Activated naive CD4-positive, alpha-beta T cell treated with anti-CD3 and anti-CD28 coated beads, Interleukin-2, amount 50 U/mL, for 72 hours (primary cell): ENCODE results near the gene RGS4. TPM values are rescaled to one million over a fixed set of nuclear protein-coding genes. Genes with fewer than 3 reads are reported as not detected.

Experiments used
- ATAC-seq, 2 donors: fragments of 150-1000 bp; cut with Tn5 transposase; 2 replicates each; pipeline ENCODE4 v1.10.0; 2021; ENCODE audit warnings: mild to moderate bottlenecking in 2 of 2, moderate library complexity in 2 of 2
- DNase-seq, 2 donors: peaks; one replicate each; pipeline ENCODE4 v3.0.0; 2021 to 2022; ENCODE audit warnings: low spot score in 2 of 2
- H3K27ac Mint-ChIP-seq, 2 donors: one replicate each; pipeline ENCODE4 v1.8.0; 2022; ENCODE audit warnings: mild to moderate bottlenecking in 2 of 2, mixed read lengths in 2 of 2
- H3K36me3 Mint-ChIP-seq, 2 donors: one replicate each; pipeline ENCODE4 v1.8.0; 2022; ENCODE audit warnings: mixed read lengths in 2 of 2
- H3K9me3 Mint-ChIP-seq, 2 donors: one replicate each; pipeline ENCODE4 v1.8.0; 2022; ENCODE audit warnings: mixed read lengths in 2 of 2
- total RNA-seq, 2 donors: library from RNA; stranded (reverse); gene quantifications; one replicate each; pipeline ENCODE4 v1.2.3, GENCODE V29; 2022

RGS4 gene
- total RNA-seq: not detected

DNA sequence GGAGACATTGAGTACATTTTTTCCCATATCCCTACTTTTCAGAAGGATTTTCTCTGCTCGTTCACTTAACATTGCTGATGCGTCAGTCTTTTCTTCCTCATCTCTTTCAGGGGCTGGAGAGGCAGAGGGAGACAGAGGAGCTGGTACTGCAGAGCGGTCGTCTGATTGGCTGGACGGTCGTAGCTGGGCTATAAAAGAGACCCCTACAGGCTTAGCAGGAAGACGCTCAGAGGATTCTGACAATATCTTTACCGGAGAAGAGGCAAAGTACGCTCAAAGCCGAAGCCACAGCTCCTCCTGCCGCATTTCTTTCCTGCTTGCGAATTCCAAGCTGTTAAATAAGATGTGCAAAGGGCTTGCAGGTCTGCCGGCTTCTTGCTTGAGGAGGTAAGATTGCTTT is at the start of gene RGS4:
Gene RGS4 (plus strand): TSS at position 220 of the 400 bp plus-strand sequence. CDS start 124 bp downstream, at position 344.
- Mint-ChIP-seq H3K27ac (no peak within 1 kb of the TSS), H3K9me3 (no peaks in the 10 kb centered on the region), H3K36me3 (no peaks in the 10 kb centered on the region)
- DNase-seq (no peak), ATAC-seq (no peak)

DNA sequence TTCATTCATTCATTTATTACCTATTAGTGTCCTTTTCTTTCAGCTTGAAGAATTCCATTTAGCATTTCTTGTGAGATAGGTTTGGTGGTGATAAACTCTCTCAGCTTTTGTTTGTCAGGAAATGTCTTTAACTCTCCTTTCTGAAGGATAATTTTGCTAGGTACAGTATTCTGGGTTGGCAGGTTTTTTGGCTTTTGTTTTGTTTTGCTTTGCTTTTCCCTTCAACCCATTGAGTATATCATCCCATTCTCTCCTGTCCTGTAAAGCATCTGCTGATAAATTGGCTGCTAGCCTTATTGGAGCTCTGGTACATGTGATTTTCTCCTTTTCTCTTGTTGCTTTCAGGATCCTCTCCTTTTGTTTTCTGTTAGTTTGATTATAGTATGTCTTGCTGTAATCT is 47.0 kb upstream of the RGS4 start:
- peaks cover 0 to 21% of the 10 kb centered on the region in 2 donors for H3K36me3 Mint-ChIP-seq
- ATAC-seq: no peak
- peaks cover 16 to 21% of the 10 kb centered on the region in 2 donors for H3K9me3 Mint-ChIP-seq
- no peak overlapping the region for H3K27ac Mint-ChIP-seq
- DNase-seq: no peak

- ATAC-seq: no peak
- DNase-seq: no peak
- H3K9me3 Mint-ChIP-seq: peaks cover 5 to 11% of the 10 kb centered on the region in 2 donors
- no peak overlapping the region for H3K27ac Mint-ChIP-seq
- peaks cover 0 to 11% of the 10 kb centered on the region in 2 donors for H3K36me3 Mint-ChIP-seq
These were observed 41.6 kb upstream of the RGS4 start for GRCh38 chr1:163027610-163028009.

DNA sequence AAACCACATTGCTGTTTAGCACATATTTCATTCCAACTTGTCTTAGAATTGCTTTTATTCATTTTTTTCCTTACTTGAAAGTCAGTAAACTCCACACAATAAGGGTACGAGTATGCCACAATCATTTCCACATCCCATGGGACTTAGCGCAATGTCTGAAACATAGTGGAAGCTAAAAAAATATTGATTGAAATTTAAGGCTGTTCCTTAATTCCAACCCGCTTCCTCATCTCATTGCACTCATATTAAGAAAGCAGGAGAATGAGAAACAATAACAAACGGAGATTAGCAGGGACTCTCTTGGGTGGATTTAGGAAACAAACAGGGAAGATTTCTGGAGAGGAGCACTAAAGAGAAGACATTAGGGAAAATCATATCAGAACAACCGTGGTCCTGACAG is 39.3 kb upstream of the RGS4 start:
- no peak for DNase-seq
- no peaks in the 10 kb centered on the region for H3K36me3 Mint-ChIP-seq
- ATAC-seq: no peak
- no peak overlapping the region for H3K27ac Mint-ChIP-seq
- H3K9me3 Mint-ChIP-seq: no peaks in the 10 kb centered on the region

DNA sequence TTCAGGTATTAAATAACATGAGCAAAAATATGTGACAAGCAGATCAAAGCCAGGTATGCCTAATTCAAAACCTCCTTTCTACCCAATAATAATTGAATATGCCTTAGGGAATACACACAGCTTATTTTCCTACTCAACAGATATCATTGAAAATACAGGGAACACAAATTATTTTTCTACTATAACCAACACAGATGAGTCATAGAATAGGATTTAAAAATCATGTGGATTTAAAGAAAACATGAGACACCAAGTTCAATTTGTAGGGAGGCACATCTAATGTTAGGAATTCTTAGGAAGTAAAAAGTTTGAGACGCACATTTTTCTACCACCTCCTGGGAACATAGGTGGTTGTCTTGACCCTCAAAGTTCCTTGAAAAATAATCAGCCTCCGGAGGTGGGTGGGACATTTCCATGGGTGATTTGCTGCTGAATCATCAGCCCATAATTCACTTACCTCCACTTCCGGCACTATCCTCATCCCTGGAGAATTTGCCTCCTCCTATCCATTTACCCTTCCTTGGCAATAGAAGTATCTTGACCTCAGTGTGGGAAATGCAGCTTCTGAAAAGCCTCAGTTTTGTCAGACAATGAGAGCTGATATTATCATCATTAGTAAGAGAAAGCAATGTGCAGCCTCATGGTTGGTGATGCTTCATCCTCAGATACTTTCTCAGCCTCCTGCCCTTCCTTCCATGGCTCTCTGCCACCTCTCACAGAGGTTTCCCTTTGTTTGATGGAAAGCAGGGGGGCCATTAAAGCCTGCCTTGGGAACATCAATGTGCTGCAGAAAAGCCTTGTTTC is 33.5 kb upstream of the RGS4 start:
- H3K36me3 Mint-ChIP-seq: no peaks in the 10 kb centered on the region
- H3K27ac Mint-ChIP-seq: no peak overlapping the region
- DNase-seq (no peak), ATAC-seq (no peak)
- peaks cover 0 to 5% of the 10 kb centered on the region in 2 donors for H3K9me3 Mint-ChIP-seq

DNA sequence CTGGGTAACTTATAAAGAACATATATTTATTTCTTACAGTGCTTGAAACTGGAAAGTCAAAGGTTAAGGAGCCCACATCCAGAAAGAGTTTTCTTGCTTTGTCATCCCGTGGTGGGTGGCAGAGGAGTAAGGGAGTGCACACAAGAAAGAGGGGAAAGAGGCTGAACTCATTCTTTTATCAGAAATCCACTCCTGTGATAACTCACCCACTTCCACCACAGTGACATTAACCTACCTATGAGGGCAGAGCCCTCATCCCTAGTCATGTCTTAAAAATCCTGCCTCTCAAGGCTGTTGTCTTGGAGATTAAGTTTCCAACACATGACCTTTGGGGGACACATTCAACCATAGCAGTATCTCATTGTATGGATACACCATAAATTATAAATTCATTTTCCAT is 32.5 kb upstream of the RGS4 start:
- Mint-ChIP-seq H3K9me3 (peaks cover 0 to 5% of the 10 kb centered on the region in 2 donors), H3K36me3 (no peaks in the 10 kb centered on the region), H3K27ac (no peak overlapping the region)
- ATAC-seq (no peak), DNase-seq (no peak)

DNA sequence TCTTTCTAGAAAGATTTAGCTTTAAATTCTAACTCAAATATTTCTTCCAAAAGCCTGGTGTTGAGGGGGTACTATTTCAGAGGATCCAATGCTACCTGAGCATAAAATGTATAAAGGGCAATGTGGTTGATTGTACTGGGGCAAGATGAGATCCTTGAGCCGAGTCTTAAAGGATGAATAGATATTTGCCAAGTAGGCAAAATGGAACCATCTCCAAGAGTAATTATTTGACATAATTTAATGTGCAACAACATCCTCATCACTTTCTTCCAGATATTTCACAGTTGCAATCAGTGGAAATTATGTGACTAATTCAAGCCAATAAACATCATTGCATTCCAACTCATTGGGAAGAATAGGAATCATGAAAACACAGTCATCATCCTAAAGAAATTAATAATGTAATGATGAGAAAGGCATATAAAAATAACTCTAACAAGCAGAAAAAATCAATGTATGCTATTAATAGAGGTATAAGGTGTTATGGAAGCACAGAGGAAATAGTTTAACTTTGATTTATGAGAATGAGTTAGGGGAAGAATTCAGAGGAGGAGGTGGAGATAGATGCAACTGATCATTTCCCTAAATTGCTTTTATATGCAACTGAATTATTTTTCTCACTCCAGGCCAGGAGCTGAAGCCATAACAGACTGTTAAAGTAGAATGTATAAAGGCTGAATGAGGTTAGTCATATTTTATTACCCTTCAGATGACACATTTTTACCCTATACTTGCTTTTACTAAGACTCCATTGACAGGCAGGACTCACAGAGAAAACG is 30.0 kb upstream of the RGS4 start:
- H3K9me3 Mint-ChIP-seq: peaks cover 0 to 5% of the 10 kb centered on the region in 2 donors
- no peak overlapping the region for H3K27ac Mint-ChIP-seq
- DNase-seq (no peak), ATAC-seq (no peak)
- H3K36me3 Mint-ChIP-seq: no peaks in the 10 kb centered on the region

DNA sequence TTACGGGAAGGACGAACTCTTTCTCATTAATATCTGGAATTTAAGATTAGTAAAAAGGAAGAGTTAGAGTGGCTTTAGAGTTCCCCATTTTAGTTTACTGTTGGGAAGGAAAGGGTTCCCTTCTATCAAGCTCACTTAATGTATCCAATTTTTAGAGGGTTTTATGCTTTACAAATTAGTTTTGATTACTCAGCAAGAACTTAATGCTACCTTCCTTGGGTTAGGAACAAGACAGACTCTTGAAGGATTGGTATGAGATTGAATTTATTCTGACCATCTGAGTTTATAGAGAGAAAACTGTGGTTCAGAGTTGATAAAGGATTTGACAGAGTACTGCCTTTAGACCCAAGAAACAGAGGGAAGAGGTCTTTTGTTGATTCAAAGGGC is 29.5 kb upstream of the RGS4 start:
- no peak for ATAC-seq
- no peak for DNase-seq
- no peak overlapping the region for H3K27ac Mint-ChIP-seq
- no peaks in the 10 kb centered on the region for H3K36me3 Mint-ChIP-seq
- H3K9me3 Mint-ChIP-seq: peaks cover 0 to 5% of the 10 kb centered on the region in 2 donors

- ATAC-seq (no peak), DNase-seq (no peak)
- Mint-ChIP-seq H3K9me3 (no peaks in the 10 kb centered on the region), H3K36me3 (no peaks in the 10 kb centered on the region), H3K27ac (no peak overlapping the region)
These were observed 23.1 kb upstream of the RGS4 start for GRCh38 chr1:163046071-163046470.

GRCh38 chr1:163047951-163048659 is 21.1 kb upstream of the RGS4 start:
- Mint-ChIP-seq H3K9me3 (no peaks in the 10 kb centered on the region), H3K27ac (no peak overlapping the region), H3K36me3 (no peaks in the 10 kb centered on the region)
- no peak for DNase-seq
- no peak for ATAC-seq

- H3K27ac Mint-ChIP-seq: no peak overlapping the region
- no peak for DNase-seq
- ATAC-seq: no peak
- no peaks in the 10 kb centered on the region for H3K36me3 Mint-ChIP-seq
- peaks cover 0 to 5% of the 10 kb centered on the region in 2 donors for H3K9me3 Mint-ChIP-seq
These were observed 20.3 kb upstream of the RGS4 start for GRCh38 chr1:163048869-163049268.

DNA sequence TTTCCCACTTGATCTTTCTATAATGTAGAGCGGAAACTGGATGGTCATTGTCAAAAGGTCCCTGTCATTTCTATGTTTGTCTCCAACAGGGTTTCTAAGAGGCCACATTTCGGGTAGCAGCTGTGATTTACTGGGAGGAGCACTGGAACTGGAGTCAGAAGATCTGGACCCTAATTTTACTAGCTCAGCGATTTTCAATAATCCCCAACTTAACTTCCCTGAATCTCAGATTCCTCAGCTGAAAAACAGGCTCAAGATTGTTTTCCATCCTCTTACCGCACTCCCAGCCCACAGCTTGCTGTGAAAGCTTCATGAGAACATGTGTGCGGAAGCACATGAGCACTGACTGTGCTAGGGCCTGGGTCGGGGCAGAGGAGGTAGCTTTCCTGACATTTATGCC is 19.9 kb upstream of the RGS4 start:
- DNase-seq: no peak
- H3K27ac Mint-ChIP-seq: no peak overlapping the region
- H3K9me3 Mint-ChIP-seq: peaks cover 0 to 5% of the 10 kb centered on the region in 2 donors
- H3K36me3 Mint-ChIP-seq: no peaks in the 10 kb centered on the region
- no peak for ATAC-seq

- Mint-ChIP-seq H3K36me3 (no peaks in the 10 kb centered on the region), H3K27ac (no peak overlapping the region), H3K9me3 (peaks cover 0 to 5% of the 10 kb centered on the region in 2 donors)
- DNase-seq: no peak
- no peak for ATAC-seq
These were observed 18.7 kb upstream of the RGS4 start for GRCh38 chr1:163050496-163050895.

- ATAC-seq: no peak
- H3K36me3 Mint-ChIP-seq: no peaks in the 10 kb centered on the region
These were observed 15.0 kb upstream of the RGS4 start for GRCh38 chr1:163054181-163054591.

GRCh38 chr1:163055005-163055404 is 14.2 kb upstream of the RGS4 start:
- Mint-ChIP-seq H3K36me3 (no peaks in the 10 kb centered on the region), H3K27ac (no peak overlapping the region), H3K9me3 (peaks cover 0 to 5% of the 10 kb centered on the region in 2 donors)
- ATAC-seq (no peak), DNase-seq (no peak)

More at GRCh38 chr1:163054181-163054591, 15.0 kb upstream of the RGS4 start:
- Mint-ChIP-seq H3K9me3 (peaks cover 0 to 5% of the 10 kb centered on the region in 2 donors), H3K27ac (no peak overlapping the region)
- DNase-seq: no peak

GRCh38 chr1:163055531-163055930 is 13.6 kb upstream of the RGS4 start:
- no peak for ATAC-seq
- H3K9me3 Mint-ChIP-seq: peaks cover 0 to 5% of the 10 kb centered on the region in 2 donors

GRCh38 chr1:163056831-163057230 is 12.3 kb upstream of the RGS4 start:
- H3K9me3 Mint-ChIP-seq: peaks cover 0 to 5% of the 10 kb centered on the region in 2 donors
- H3K36me3 Mint-ChIP-seq: no peaks in the 10 kb centered on the region
- DNase-seq (no peak), ATAC-seq (no peak)
- H3K27ac Mint-ChIP-seq: no peak overlapping the region

More at GRCh38 chr1:163055531-163055930, 13.6 kb upstream of the RGS4 start:
- no peak for DNase-seq
- Mint-ChIP-seq H3K27ac (no peak overlapping the region), H3K36me3 (no peaks in the 10 kb centered on the region)
